A673 (cell line): ENCODE data around the gene DLG2. TPM values are rescaled to one million over a fixed set of nuclear protein-coding genes. Genes with fewer than 3 reads are reported as not detected.

Source experiments
- BruUV-seq: library from RNA; stranded (reverse); fragments of 400-500 nt; replicated peaks from 2 replicates; lab custom pipeline; 2021; lab: Mats Ljungman, UMichigan
- CTCF ChIA-PET: fragments of 300-600 bp; sonication (Branson Sonifier 250); formaldehyde crosslinking; loops from one replicate; lab custom pipeline; 2022; ENCODE audit warnings: antibody characterized with exemption; lab: Charles Lee
- POLR2A ChIA-PET: fragments of 300-600 bp; sonication (Branson Sonifier 250); formaldehyde crosslinking; loops from one replicate; lab custom pipeline; 2022; ENCODE audit warnings: antibody characterized with exemption; ENCODE audit not compliant: low non-redundant PET; lab: Charles Lee
- DNase-seq: peaks from one replicate; pipeline ENCODE4 v3.0.0-alpha.2; 2015; ENCODE audit warnings: low spot score
- H3K27ac ChIP-seq: fragments of 200-600 bp; sonication (generic); 2 replicates; pipeline ENCODE4 v1.5.1; 2016; ENCODE audit warnings: mixed run types, low read depth, mild to moderate bottlenecking, mixed read lengths, antibody characterized with exemption, low read length; ENCODE audit not compliant: poor library complexity, severe bottlenecking
- H3K27me3 ChIP-seq: fragments of 200-600 bp; sonication (generic); replicated peaks from 2 replicates; pipeline ENCODE4 v1.6.1; 2017; ENCODE audit warnings: mixed run types, low read depth, mild to moderate bottlenecking, mixed read lengths, antibody characterized with exemption, low read length; ENCODE audit not compliant: insufficient read depth, poor library complexity
- H3K36me3 ChIP-seq: fragments of 200-600 bp; sonication (generic); 2 replicates; pipeline ENCODE4 v1.6.1; 2016; ENCODE audit warnings: mixed run types, mild to moderate bottlenecking, mixed read lengths, antibody characterized with exemption, low read length; ENCODE audit not compliant: insufficient read depth, poor library complexity, severe bottlenecking
- H3K4me1 ChIP-seq: fragments of 200-600 bp; sonication (generic); 2 replicates; pipeline ENCODE4 v1.6.1; 2017; ENCODE audit warnings: mixed run types, mild to moderate bottlenecking, mixed read lengths, antibody characterized with exemption, low read length; ENCODE audit not compliant: insufficient read depth, poor library complexity, severe bottlenecking
- H3K4me3 ChIP-seq: fragments of 200-600 bp; sonication (generic); 2 replicates; pipeline ENCODE4 v1.5.1; 2016; ENCODE audit warnings: low read depth, mixed run types, mild to moderate bottlenecking, mixed read lengths, low read length; ENCODE audit not compliant: poor library complexity, severe bottlenecking
- H3K9me3 ChIP-seq: fragments of 200-600 bp; sonication (generic); 2 replicates; pipeline ENCODE4 v1.6.1; 2016; ENCODE audit warnings: mixed run types, low read depth, mild to moderate bottlenecking, mixed read lengths, antibody characterized with exemption, low read length; ENCODE audit not compliant: poor library complexity, severe bottlenecking
- EZH2 ChIP-seq: fragments of 200-600 bp; sonication (generic); IDR thresholded peaks from 2 replicates; pipeline ENCODE4 v1.6.1; 2017; ENCODE audit warnings: borderline replicate concordance, low read depth, mild to moderate bottlenecking, mixed read lengths, antibody characterized with exemption, low read length; ENCODE audit not compliant: poor library complexity, severe bottlenecking
- intact Hi-C: fragments of 100-400 bp; cut with micrococcal nuclease; formaldehyde crosslinking; loops from one replicate; pipeline ENCODE4 v1.10.0; 2022; ENCODE audit not compliant: unreplicated experiment
- total RNA-seq: library from RNA; stranded (reverse); gene quantifications from 2 replicates; pipeline ENCODE4 v1.2.3, GENCODE V29; 2021
- TF ChIP-seq, protein P1 (sequence below): fragments of 300-800, 200-600 bp; sonication (generic); conservative IDR thresholded peaks from 2 replicates; pipeline ENCODE4 v1.5.1; 2017; ENCODE audit warnings: low read depth, mild to moderate bottlenecking, antibody characterized with exemption, low read length, moderate library complexity, mixed read lengths

Gene DLG2
- total RNA-seq, 1 experiment from 2014 or later, result 277 TPM

DNA sequence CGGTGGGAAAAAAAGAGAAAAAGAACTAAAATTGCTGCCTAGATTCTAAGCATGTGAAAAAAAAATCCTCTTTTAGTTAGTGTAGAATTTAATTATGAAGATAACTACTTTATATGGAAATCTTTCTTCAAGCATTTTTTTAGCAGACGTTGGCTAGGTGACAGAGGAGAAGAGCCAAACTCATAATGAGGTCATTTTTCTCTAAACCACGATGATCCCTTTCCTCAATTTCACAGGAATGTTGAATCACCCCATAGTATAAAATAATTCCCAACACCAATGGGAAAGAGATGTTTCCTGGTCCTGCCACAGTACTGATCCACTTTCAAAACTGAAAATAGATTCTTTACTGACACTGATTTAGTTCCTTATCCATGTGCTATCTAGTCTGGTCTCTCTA lies 319.8 kb downstream of the DLG2 start:
- no peak overlapping the region for H3K27ac ChIP-seq
- ChIA-PET CTCF (no interaction called here), POLR2A (no interaction called here)
- no TSS peak for BruUV-seq
- H3K36me3 ChIP-seq, result no peaks in the 10 kb centered on the region
- H3K27me3 ChIP-seq, result no peaks in the 10 kb centered on the region
- intact Hi-C loops, result no loop called here
- DNase-seq, result no peak
- no peaks in the 10 kb centered on the region for H3K4me1 ChIP-seq
- H3K4me3 ChIP-seq, result no peak overlapping the region
- TF ChIP-seq, protein P1, sequence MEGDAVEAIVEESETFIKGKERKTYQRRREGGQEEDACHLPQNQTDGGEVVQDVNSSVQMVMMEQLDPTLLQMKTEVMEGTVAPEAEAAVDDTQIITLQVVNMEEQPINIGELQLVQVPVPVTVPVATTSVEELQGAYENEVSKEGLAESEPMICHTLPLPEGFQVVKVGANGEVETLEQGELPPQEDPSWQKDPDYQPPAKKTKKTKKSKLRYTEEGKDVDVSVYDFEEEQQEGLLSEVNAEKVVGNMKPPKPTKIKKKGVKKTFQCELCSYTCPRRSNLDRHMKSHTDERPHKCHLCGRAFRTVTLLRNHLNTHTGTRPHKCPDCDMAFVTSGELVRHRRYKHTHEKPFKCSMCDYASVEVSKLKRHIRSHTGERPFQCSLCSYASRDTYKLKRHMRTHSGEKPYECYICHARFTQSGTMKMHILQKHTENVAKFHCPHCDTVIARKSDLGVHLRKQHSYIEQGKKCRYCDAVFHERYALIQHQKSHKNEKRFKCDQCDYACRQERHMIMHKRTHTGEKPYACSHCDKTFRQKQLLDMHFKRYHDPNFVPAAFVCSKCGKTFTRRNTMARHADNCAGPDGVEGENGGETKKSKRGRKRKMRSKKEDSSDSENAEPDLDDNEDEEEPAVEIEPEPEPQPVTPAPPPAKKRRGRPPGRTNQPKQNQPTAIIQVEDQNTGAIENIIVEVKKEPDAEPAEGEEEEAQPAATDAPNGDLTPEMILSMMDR, result no peak
- TF ChIP-seq EZH2, result no peak
- no peaks in the 10 kb centered on the region for H3K9me3 ChIP-seq

DNA sequence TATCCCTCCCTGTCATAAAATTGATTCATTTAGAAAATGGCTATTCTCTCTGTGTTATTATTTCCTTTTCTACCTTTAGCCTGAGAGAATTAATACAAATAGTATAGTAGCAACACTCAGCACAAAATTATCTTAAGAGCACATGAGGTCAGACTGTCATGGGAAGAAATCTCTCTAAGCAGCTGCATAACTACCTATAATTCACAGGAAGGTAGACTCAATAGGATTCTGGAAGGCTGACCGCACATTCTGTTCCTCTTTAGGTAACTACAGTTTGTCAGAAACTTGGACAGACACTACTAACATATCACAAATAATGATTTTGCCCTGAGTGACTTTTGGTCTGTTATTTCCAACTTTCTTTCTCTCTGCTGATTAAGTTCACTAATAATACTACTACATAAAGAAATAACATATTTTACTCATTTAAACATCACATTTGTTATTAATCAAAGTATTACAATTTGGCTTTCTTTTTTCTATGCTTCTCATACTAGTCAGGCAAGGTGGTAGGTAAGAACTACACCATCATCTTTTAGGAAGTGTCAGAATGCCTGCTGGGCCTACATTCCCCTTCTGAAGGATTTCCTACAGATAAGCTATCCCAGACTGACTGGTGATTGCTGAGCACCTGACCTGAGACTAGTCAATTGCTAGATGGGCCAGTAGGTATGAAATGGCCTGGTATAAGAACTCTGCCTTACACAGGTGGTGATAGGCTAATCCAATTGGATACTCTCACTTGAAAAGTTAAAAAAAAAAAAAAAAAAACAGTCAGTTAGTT lies 325.1 kb downstream of the DLG2 start:
- POLR2A ChIA-PET, result no interaction called here
- Histone ChIP-seq H3K4me1 (no peaks in the 10 kb centered on the region), H3K27ac (no peak overlapping the region), H3K9me3 (no peaks in the 10 kb centered on the region), H3K36me3 (no peaks in the 10 kb centered on the region), H3K27me3 (no peaks in the 10 kb centered on the region), H3K4me3 (no peak overlapping the region)
- no TSS peak for BruUV-seq
- intact Hi-C loops, result no loop called here
- no peak for DNase-seq
- TF ChIP-seq EZH2, result no peak
- CTCF ChIA-PET, result no interaction called here

DNA sequence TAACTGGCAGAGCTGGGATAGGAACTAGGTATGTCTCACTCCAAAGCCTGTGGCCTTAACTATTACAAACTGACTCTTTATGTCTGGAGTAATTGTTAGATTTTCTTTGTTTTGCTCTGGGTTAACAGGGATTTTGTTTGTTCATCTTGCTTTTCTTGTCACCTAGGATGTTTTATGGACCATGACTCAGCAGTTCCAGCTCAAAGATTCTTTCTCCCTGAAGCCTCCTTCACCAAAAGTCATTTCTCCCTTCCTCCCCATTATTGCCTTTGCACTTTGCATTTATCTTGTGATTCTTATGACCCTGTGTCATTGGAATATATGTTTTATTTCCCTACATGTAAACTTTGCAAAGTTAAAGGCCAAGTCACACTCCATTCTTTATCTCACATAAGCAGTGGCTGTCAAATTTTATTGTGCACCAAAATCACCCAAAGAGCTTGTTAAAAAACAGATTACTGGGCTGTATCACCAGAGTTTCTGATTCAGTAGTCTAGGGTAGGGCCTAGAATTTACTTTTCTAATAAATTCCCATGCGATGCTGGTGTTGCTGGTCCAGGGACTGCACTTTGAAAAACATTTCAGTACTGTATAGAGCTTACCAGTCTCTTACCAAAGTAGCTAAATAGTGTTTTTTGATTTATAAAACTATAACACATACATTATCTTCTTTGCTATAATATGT lies 327.7 kb downstream of the DLG2 start:
- no peaks in the 10 kb centered on the region for H3K27me3 ChIP-seq
- no peaks in the 10 kb centered on the region for H3K36me3 ChIP-seq
- H3K27ac ChIP-seq, result no peak overlapping the region
- no peaks in the 10 kb centered on the region for H3K9me3 ChIP-seq
- CTCF ChIA-PET, result no interaction called here
- POLR2A ChIA-PET, result no interaction called here
- no peaks in the 10 kb centered on the region for H3K4me1 ChIP-seq
- peak; percentile 1 for DNase-seq
- TF ChIP-seq, protein P1, result no peak
- no peak for TF ChIP-seq EZH2
- BruUV-seq, result no TSS peak
- intact Hi-C loops, result no loop called here
- no peak overlapping the region for H3K4me3 ChIP-seq
